ENCODE data around the gene IL17REL.

Gene IL17REL

DNA sequence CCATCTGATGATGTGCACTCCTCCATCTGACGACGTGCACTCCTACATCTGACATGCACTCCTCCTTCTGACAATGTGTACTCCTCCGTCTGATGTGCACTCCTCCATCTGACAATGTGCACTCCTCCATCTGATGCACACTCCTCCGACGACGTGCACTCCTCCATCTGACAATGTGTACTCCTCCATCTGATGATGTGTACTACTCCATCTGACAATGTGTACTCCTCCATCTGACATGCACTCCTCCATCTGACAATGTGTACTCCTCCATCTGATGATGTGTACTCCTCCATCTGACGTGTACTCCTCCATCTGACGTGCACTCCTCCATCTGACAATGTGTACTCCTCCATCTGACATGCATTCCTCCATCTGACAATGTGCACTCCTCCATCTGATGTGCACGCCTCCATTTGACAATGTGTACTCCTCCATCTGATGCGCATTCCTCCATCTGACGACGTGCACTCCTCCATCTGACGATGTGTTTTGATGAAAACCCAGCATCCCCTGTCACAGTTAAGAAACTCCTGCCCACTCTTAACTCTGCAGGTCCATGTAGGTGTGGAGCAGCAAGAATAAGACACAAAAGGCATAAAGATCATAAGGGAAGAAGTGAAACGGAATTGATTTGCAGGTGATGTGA lies 9.7 kb upstream of the IL17REL start:
- no peak for DNase-seq (ENCODE audit: low spot score)

DNA sequence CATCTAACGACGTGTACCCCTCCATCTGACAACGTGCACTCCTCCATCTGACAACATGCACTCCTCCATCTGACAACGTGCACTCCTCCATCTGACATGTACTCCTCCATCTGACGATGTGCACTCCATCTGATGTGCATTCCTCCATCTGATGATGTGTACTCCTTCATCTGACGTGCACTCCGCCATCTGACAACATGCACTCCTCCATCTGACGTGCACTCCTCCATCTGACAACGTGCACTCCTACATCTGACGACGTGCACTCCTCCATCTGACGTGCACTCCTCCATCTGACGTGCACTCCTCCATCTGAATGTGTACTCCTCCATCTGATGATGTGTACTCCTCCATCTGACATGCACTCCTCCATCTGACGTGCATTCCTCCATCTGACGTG lies 8.0 kb upstream of the IL17REL start:
- no peak for DNase-seq (ENCODE audit: low spot score)

DNA sequence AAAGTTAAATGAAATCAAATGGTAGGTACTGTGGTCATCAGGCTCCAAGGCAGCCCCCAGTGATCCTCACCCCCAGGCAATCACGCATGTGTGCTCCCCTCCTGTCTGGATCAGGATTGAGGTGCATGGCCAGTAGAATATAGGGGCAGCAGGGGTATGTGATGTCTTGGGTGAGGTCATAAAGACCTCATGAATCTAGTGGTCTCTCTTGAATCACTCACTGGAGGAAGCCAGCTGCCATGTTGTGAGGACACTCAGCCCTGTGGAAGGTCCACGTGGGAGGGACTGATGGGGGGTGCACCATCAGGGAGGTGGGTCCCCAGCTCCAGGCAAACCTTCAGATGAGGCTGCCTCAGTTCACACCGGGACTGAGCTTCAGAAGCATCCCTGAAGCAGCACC lies 6.8 kb upstream of the IL17REL start:
- no peak for DNase-seq (ENCODE audit: low spot score)

DNA sequence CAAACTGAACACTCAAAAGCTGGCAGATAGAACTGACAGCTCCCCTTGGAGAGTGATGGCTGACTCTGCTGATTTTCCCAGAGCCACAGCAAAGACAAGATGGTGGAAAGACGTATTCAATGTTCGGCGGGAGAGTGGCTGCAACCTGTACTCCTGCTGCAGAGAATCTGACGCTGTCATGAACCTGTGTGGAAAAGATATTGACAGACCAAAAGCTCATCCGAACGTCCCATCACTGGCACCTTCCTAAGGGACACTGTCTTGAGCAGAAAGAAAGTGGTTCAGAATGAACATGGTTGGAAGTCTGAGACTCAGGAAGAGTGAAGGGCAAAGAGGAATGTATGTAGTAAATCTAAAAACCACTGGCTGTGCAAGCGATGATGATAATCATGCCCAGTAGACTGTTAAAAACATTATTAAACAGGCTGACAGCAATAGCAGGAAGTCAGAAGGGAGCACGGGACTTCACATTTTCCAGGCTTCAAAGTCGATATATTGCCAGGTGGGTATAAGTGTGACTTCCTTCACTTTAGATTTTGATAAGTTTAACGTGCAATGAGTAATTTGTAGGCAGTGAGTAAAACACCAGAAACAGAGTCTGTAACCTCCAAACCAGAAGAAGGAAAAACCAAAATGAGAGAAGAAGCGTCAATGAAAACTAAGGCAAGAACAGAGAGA lies 6.2 kb upstream of the IL17REL start:
- no peak for DNase-seq (ENCODE audit: low spot score)

DNA sequence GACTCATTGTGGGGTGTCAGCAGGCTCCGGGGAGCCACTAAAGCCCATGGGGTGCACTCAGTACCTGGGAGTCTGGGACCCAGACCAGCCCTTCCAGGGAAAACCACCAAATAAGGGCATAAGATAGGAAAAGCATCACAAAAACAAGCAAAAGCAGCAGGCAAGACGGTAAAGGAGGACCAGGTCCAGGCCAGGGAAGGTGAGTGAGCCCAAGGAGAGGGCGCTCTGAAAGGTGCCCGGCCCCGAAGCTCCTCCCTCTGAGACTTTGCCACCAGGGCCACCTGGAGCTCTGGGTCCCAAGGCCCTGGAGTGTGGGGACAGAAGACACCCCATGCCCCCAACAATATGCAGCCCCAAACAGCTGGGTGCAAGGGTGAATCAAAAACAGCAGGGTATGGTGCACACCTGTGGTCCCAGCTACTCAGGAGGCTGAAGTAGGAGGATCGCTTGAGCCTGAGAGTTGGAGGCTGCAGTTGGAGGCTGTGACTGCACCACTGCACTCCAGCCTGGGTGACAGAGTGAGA lies 5.2 kb upstream of the IL17REL start:
- no peak for DNase-seq (ENCODE audit: low spot score)

DNA sequence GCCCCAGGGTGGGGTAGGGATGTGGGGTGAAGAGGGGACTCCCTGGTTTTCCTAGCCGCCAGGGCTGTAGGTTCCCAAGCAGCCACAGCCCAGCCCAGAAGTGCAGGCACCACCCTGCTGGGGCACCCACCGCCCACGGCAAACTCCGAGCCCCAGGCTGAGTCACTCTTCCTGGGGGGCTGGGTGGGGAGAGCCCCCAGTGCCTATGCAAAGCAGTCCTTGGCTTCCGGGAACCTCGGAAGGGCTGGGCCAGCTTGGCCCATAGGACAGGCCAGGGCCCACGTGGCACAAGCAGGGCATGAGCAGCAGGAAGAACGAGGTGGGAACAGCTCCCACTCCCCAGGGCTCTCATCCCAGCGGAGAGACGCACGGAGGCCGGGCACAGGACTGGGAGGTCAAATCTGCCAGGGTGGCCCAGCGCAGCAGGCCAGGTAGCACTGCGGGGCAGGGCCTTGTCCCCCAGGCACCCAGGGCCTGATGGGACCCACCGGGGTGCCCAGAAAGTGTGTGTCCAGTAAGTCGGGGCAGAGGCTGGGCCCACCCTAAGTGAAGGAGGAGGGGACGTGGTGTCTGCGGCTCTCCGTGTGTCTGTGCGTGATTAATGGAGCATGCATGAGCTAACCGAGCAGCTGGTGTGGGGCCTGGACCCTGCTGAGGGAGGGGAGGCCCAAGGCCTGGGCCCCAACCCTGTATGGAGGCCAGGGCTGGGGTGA lies 4.6 kb upstream of the IL17REL start:
- no peak for DNase-seq (ENCODE audit: low spot score)

DNA sequence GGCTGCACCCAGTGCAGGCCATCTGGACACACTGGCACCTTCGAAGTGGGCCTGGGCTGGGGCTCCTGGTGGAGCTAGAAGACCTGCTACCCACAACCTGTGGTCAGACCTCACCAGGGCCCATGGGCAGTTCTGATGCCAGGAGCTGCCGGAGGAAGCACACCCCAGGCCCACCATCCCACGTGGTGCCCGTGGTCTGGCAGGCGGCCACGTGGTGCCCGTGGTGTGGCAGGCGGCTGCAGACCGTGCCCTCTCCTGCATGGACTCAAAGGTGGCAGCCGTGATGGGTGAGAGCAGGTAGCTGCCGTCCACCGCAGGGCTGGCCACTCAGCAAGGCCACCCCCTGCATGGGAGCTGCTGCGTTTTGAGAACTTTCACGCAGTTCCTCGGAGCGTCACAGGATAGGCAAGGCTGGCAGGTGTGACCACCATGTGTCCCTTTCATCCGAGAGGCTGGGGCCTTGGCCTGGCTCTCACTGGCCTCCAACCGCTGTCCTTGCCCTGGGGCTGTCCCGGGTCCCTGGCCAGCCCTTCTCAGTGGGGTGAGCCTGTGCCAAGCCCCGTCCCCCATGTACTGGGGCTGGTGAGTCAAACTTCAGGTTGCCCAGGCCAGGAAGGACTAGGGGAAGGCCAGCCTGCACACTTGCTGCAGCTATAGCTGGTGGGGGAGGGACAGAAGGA lies 3.9 kb upstream of the IL17REL start:
- no peak for DNase-seq (ENCODE audit: low spot score)

DNA sequence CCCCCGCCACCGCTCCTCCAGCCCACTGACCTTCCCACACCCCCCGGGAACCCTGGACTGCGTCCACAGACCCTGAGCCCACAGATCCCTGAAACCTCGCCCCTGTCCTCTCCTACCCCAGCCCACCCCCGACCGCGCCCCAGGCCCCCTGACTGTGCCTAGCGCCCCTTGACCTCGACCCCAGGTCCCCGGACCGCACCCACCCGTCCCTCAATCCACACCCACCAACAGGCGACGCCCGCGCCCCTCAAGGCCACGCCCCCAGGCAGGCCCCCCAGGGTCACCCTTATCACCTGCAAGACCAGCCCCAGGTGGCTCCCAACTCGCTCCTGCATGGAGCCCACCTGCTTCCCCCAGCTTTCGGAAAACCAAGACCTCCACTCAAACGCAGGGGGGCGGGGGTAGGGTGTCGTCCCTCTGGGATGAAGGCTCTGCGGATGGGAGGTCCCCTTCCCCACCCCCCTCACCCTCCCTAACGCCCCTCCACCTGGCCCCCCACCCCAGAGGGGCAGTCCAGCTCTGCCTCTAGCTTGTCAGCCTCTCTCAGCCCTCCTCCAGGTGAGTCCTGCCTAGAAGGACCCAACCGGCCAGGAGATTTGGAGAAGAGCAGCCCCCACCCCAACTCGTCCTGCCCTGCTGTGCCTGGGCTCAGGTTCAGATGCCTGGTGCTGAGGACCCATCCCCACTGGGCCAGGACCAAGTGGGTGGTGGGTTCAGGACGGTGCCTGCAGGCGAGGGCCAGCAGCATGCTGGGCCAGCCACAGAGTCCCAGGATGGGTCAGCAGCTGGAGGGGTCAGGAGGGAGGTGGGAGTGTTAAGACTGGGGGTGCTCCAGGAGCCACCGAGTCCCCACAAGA lies 3.1 kb upstream of the IL17REL start:
- no peak for DNase-seq (ENCODE audit: low spot score)

DNA sequence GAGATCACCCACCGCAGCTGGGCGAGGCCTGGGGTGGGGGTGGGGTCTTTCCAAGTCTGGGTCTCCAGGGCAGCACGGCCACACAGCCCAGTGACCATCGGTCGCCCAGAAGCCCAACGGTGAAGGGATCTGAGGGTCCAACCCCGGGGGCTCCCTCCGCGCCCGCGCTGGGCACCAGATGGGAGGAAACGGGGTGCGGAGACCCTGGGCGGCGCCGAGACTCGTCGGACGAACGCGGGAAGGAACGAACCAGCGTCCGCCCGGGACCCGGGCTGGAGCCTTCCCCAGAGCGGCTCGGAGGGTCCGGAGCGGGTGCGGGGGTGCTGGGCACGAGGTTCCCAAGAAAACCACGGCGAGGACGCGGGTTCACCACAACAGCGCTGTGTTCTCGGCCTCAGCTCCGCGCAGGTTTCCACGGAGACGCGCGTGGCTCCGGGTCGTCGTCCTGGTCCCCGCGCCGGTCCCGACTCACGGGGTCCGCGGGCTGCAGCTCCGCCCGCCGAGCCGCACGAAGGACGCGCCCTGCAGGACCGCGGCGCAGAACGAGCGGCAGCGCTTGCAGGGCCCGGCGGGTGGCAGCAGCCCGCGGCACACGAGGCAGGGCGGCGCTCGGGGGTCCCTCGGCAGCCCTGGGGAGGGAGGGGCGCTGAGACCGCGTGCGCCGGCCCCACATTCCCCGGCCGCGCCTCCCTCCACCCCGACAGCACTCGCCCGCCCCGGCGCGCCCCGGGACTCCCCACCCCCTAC lies 2.3 kb upstream of the IL17REL start:
- no peak for DNase-seq (ENCODE audit: low spot score)

DNA sequence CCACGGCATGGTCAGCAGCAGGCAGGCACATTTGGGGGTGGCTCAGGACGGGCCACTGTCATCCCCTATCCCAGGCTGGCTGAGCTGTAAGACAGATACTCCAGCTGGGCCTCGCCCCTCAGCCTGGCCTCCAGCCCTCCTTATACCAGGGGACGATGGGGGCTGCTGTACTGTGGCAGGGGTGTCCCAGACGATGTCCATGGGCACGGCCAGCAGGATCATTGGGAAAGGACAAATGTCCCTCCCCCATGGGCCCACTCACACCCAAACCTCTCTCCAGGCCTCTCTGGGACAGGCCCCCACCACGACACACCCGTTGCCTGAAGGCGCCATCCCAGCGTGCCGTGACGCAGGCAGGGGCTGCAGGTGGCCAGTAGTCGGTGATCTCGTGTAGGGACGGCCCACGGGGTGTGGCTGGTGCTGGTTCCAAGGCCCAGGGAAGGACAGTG lies 1.5 kb upstream of the IL17REL start:
- no peak for DNase-seq (ENCODE audit: low spot score)

DNA sequence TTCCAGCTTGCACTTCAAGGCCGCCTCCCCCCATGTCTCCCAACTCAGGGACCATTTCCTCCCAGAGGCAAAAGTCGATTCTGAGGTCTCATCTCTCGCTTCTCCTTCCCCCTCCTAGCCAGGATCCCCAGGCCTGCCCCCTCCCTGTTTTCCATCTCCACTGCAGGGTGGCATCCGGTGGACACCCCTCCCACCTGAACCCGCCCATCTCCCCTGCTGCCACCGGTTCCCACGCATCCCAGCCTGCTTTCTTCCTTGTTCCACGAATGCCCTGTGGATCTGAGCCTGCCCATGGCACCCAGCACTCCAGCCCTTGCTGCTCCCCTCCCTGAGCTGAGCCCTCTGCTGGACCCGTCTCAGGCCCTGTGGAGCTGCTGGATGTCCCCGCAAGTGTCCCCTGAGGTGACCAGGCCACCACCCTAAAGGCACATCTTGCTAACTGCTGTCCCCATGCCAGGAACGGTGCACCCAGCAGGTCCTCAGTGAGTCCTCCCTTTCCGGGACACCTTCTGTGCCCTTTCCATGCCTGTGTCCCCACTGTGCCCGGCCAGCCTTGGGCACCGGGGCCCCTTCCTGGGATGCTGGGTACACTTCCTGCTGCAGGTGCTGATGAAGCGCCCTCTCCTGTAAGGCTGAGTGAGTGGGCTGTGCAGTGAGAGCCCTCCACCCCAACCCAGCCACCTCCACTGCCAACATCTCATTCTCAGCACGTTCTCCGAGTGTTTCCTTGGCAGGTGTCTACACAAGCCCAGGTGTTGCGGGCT lies 936 bp downstream of the IL17REL start:
- DNase-seq (ENCODE audit: low spot score) = no peak

DNA sequence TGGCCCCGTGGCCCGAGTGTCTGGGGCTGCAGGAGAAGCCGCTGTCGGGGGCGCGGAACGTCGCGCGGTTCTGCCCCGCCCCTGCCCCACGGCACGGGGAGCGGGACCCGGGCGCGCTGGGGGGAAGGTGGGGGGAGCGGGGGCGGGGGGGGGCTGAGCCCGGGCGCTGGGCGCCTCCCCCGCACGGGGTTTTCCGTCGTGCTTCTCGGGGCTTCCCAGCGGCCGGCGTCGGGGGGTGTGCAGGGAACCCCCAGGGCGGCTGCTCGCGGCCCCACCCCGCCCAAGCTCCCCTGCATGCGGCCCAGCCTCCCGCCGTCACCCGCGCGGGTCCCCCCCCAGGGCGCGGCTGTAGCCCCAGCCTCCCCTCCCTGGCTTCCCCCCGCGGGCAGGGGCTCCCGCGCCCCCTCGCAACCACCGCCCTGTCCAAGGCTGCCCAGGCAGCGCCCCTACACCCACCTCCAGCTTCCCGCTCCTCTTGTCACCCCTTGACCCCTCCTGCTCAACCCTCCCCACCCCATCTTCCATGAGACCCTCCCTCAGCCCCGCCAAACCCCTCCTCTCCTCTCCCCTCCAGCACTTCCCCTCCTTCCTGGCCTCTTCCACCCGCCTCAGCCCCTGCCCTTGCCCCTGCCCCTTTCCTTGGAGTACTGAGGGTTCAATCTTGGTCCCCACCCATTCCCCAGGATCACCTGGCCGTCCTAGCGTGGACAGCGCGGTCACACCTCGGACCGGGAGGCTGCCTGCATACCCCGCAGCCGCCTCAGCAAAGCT lies 1.7 kb downstream of the IL17REL start:
- DNase-seq (ENCODE audit: low spot score) = no peak

DNA sequence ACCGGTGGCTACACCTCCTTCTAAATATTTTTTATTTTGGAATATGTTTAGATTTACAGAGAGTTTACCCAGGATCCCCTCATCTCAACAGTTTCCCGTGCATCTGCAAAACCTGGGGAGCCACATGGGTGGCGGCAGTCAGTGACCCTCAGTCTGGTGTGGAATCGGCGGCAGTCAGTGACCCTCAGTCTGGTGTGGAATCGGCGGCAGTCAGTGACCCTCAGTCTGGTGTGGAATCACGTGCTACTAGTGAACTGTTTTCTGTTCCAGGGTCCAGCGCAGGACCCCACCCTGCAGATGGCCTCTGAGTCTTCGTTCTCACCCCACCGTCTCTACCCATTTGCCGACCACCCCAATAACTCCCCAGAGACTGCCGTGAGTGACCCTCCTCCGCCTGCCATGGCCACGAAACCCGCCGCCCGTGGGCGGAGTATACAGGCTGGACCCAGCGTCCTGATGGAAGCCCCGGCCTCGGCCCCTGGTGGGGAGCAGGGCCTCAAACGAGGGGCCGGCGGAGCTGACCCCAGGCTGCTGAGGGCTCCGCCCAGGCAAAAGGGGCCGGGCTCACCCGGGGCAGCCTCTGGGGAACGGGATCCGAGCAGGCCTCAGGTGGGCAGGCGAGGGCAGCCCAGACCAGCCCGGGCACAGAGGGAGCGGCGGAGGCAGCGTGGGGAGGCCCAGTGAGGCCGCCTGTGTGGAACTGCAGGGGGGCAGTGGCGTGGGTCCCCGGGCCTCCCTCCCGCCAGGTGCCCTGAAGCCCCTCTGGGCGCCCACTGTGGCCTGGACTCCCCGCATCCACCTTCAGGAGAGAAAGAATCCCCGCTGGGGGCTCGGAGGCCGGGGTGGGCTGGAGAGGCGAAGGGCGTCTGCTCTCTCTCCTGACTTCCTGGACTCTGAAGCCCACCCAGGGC lies 2.5 kb downstream of the IL17REL start:
- DNase-seq (ENCODE audit: low spot score) = no peak

DNA sequence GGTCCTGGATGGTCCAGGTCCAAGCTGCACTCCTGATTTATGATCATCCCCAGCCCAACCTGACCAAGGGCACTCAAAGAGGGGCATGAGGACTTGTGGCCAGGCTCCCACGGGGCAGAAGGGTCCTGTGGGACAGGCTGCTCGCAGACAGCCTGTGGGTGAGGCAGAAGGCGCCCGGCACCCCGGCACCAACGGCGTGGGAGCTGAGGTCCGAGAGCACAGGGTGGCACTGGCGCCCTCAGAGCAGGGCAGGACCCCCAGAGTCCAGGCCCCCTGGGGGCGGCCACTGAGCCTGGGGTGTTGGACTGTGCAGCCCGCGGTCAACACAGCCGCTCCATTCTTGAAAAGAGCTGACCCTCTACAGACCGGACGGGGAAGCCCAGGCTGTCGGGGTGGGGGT lies 3.3 kb downstream of the IL17REL start:
- no peak for DNase-seq (ENCODE audit: low spot score)

DNA sequence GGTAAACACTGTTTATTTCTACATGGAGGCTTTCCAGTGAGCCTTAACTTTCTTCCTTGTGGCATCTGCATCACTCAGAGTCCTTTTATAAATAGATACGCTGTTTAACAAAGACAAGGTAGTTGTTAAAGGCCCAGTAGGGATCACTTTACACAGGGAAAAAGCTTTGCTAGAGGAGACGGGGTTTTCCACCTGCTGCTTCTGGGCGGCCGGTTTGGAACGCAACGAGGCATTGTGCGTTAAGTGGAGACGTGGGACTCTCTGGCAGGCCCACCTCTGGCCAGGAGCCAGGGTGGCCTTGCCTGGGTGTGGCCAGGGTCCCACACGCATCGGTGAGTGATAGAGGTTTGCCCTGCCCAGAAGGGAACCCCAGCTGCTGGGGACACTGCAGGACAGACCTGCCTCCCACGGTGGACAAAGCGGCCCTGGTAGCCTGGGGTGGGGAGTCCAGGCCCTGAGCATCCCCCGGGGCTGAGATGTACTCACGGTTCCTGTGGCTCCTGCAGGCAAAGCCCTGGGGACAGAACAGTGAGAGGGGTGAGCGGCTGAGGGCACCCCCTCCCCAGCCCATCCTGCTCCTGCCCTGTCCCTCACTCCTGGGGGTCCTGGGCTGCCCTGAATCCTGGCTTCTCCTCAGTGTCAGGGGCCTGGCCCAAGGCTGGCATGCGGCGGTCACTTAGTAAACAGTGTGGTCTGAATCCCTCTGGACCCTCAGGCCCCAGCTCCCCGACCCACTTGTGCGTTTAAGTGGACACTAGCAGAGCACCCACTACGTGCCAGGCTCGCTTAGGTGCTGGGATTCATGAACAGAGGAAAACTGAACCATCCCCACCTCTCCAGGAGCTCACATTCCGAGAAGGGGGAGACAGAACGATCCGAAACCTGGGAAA lies 4.2 kb downstream of the IL17REL start:
- DNase-seq (ENCODE audit: low spot score) = no peak

DNA sequence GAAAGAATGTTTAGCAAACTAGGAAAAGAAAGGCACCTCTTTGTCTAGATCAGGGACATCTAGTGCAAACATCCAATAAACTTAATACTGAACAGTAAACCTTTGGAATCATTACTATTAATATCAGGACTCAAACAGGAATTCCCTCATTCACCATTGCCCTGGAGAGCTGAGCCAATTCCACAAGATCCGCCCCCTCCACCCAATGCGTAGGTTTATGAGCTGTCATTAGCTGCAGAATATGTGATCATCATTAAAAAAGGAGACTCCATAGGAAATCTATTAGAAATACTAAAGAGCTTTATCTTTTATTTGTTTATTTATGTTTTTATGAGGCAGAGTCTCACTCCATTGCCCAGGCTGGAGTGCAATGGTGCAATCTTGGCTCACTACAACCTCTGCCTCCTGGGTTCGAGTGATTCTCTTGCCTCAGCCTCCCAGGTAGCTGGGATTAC lies 5.5 kb downstream of the IL17REL start:
- no peak for DNase-seq (ENCODE audit: low spot score)

DNA sequence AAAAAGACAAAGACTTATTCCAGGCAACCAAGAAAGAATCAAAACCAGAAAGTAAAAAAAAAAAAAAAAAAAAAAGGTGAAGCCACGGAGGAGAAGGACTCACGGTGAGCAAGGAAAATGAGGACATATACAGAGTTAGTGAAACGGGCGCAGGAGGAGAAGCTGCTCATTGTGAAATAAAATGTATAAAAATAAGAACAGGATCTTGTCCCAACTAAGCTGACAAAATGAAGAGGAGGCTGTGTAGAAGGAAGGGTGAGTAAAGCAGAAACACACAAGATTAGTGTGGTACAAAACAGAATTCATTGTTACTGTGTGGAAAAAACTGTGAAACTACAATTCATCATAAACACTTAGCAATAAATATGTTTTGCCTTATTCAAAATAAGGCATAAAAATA lies 7.6 kb downstream of the IL17REL start:
- no peak for DNase-seq (ENCODE audit: low spot score)
